Nephron progenitor cell (in vitro differentiated cells): ENCODE results near the gene CBX6.
A peak's percentile ranks its signal among the peaks of the same experiment; 100 is the strongest.

ENCODE experiments used
- DNase-seq: peaks from one replicate; pipeline ENCODE4 v3.0.0; 2021
- H3K27ac Mint-ChIP-seq: 2 replicates; pipeline ENCODE4 v1.8.0; 2021; ENCODE audit warnings: mild to moderate bottlenecking, moderate library complexity, mixed read lengths
- H3K27me3 Mint-ChIP-seq: 2 replicates; pipeline ENCODE4 v1.8.0; 2021; ENCODE audit warnings: mild to moderate bottlenecking, low read depth, mixed read lengths; ENCODE audit not compliant: poor library complexity
- H3K36me3 Mint-ChIP-seq: 2 replicates; pipeline ENCODE4 v1.8.0; 2021; ENCODE audit warnings: low read depth, mixed read lengths
- H3K4me1 Mint-ChIP-seq: 2 replicates; pipeline ENCODE4 v1.8.0; 2021; ENCODE audit warnings: mixed read lengths
- H3K4me3 Mint-ChIP-seq: 2 replicates; pipeline ENCODE4 v1.8.0; 2021; ENCODE audit warnings: mild to moderate bottlenecking, moderate library complexity, mixed read lengths
- H3K9me3 Mint-ChIP-seq: 2 replicates; pipeline ENCODE4 v1.8.0; 2021; ENCODE audit warnings: mild to moderate bottlenecking, moderate library complexity, mixed read lengths
- CTCF ChIP-seq: fragments of 200-600 bp; sonication (generic); IDR thresholded peaks from 2 replicates; pipeline ENCODE4 v1.5.0; 2021; ENCODE audit warnings: antibody characterized with exemption

The CBX6 gene

GRCh38 chr22:38841635-38842034 lies 30.4 kb downstream of the CBX6 start:
- Mint-ChIP-seq H3K4me1 (peaks cover 38% of the 10 kb centered on the region), H3K9me3 (no peaks in the 10 kb centered on the region), H3K4me3 (peak overlapping the region; percentile 87), H3K36me3 (no peaks in the 10 kb centered on the region), H3K27me3 (peaks cover 88% of the 10 kb centered on the region), H3K27ac (no peak overlapping the region)
- no peak for DNase-seq
- TF ChIP-seq CTCF, result no peak

- Mint-ChIP-seq H3K27ac (no peak overlapping the region), H3K4me3 (no peak overlapping the region), H3K27me3 (peaks cover 88% of the 10 kb centered on the region), H3K36me3 (no peaks in the 10 kb centered on the region), H3K4me1 (peaks cover 38% of the 10 kb centered on the region), H3K9me3 (no peaks in the 10 kb centered on the region)
- TF ChIP-seq CTCF, result no peak
- no peak for DNase-seq
These were observed 30.8 kb downstream of the CBX6 start for GRCh38 chr22:38841211-38841610.

GRCh38 chr22:38840129-38840528 lies 31.9 kb downstream of the CBX6 start:
- DNase-seq, result no peak
- Mint-ChIP-seq H3K4me3 (no peak overlapping the region), H3K4me1 (peaks cover 34% of the 10 kb centered on the region), H3K27ac (no peak overlapping the region), H3K36me3 (no peaks in the 10 kb centered on the region), H3K9me3 (no peaks in the 10 kb centered on the region), H3K27me3 (peaks cover 87% of the 10 kb centered on the region)
- TF ChIP-seq CTCF, result no peak

GRCh38 chr22:38839686-38840085 lies 32.3 kb downstream of the CBX6 start:
- H3K4me3 Mint-ChIP-seq, result no peak overlapping the region
- no peak for DNase-seq
- peaks cover 29% of the 10 kb centered on the region for H3K4me1 Mint-ChIP-seq
- peaks cover 85% of the 10 kb centered on the region for H3K27me3 Mint-ChIP-seq
- TF ChIP-seq CTCF, result no peak
- H3K36me3 Mint-ChIP-seq, result no peaks in the 10 kb centered on the region
- H3K9me3 Mint-ChIP-seq, result no peaks in the 10 kb centered on the region
- no peak overlapping the region for H3K27ac Mint-ChIP-seq

- no peak for DNase-seq
- H3K27me3 Mint-ChIP-seq, result peaks cover 83% of the 10 kb centered on the region
- H3K4me3 Mint-ChIP-seq, result no peak overlapping the region
- no peaks in the 10 kb centered on the region for H3K9me3 Mint-ChIP-seq
- H3K27ac Mint-ChIP-seq, result no peak overlapping the region
- no peak for TF ChIP-seq CTCF
- no peaks in the 10 kb centered on the region for H3K36me3 Mint-ChIP-seq
- peaks cover 20% of the 10 kb centered on the region for H3K4me1 Mint-ChIP-seq
These were observed 34.5 kb downstream of the CBX6 start for GRCh38 chr22:38837414-38837928.

- Mint-ChIP-seq H3K36me3 (no peaks in the 10 kb centered on the region), H3K4me1 (peaks cover 10% of the 10 kb centered on the region), H3K4me3 (no peak overlapping the region), H3K9me3 (no peaks in the 10 kb centered on the region), H3K27me3 (peaks cover 71% of the 10 kb centered on the region), H3K27ac (no peak overlapping the region)
- DNase-seq, result no peak
- TF ChIP-seq CTCF, result no peak
These were observed 36.1 kb downstream of the CBX6 start for GRCh38 chr22:38835888-38836301.
